Measurements from ENCODE around the gene RECK. TPM values are rescaled to one million over a fixed set of nuclear protein-coding genes. Genes with fewer than 3 reads are reported as not detected.

RECK gene
- polyA plus RNA-seq, 1 experiment, result 112 TPM

DNA sequence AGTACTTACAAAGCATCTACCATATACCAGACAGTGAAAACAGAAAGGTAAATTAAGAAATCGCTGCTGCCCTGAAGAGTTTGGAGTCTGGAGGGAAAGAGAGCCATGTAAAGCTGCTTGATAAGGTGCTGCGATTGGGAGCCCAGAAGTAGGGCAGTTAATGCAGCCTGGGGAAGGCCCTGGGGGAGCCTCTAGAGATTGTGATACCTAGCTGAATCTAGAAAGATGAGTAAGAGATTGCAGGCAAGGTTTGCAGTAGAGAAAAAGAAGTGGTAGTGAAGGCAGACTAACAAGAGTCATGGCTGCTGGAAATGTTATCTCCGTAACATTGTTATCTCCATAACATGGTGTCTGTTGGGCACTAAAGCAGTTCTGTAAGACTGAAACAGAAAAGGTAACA is 75.8 kb downstream of the RECK start:
- no peaks in the 10 kb centered on the region for H3K9me3 ChIP-seq (ENCODE audit: control insufficient read depth, insufficient read depth, low read length)

DNA sequence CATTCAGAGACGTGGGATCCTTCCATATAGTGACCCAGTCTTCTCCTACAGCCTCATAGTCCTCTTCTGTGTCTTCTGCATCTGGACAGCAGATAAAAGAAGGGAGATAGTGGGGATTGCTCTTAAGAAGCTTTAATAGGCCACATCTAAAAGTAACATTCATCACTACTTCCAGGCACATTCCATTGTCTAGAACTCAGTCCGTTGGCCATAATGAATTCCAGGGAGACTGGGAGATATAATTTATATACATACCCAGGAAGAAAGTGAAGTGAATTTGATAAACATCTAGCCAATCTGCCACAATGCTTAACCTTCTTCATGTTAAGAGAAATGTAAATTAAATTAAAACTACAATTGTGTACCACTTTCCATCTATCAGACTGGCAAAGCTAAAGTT is 77.3 kb downstream of the RECK start:
- ChIA-PET CTCF (interaction anchor here (0.7 to 3.0 kb wide), 3 partner anchors 11 to 77 kb away, joined by 3 to 9 read pairs (median 5); partner anchors contain the start of gene CLTA), POLR2A (interaction anchor here (1.0 kb wide), 1 partner anchor 76 kb away, joined by 4 read pairs; the partner anchor contains the start of gene CLTA)
- no peak for DNase-seq (ENCODE audit: low read depth, low spot score)
- no peak overlapping the region for H3K27ac ChIP-seq (ENCODE audit: low read depth, low read length)
- TF ChIP-seq, protein P1, sequence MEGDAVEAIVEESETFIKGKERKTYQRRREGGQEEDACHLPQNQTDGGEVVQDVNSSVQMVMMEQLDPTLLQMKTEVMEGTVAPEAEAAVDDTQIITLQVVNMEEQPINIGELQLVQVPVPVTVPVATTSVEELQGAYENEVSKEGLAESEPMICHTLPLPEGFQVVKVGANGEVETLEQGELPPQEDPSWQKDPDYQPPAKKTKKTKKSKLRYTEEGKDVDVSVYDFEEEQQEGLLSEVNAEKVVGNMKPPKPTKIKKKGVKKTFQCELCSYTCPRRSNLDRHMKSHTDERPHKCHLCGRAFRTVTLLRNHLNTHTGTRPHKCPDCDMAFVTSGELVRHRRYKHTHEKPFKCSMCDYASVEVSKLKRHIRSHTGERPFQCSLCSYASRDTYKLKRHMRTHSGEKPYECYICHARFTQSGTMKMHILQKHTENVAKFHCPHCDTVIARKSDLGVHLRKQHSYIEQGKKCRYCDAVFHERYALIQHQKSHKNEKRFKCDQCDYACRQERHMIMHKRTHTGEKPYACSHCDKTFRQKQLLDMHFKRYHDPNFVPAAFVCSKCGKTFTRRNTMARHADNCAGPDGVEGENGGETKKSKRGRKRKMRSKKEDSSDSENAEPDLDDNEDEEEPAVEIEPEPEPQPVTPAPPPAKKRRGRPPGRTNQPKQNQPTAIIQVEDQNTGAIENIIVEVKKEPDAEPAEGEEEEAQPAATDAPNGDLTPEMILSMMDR (IDR thresholded peaks at IDR 0.05; ENCODE audit: low read depth, low read length), result no peak
- H3K4me3 ChIP-seq (ENCODE audit: low read depth, low read length), result no peak overlapping the region
- no peaks in the 10 kb centered on the region for H3K9me3 ChIP-seq (ENCODE audit: control insufficient read depth, insufficient read depth, low read length)
- no peaks in the 10 kb centered on the region for H3K27me3 ChIP-seq (ENCODE audit: control insufficient read depth, insufficient read depth, low read length)

More for the DNA sequence above, 75.8 kb downstream of the RECK start:
- TF ChIP-seq, protein P1 (IDR thresholded peaks at IDR 0.05; ENCODE audit: low read depth, low read length), result no peak
- no peak overlapping the region for H3K4me3 ChIP-seq (ENCODE audit: low read depth, low read length)
- H3K27ac ChIP-seq (ENCODE audit: low read depth, low read length), result no peak overlapping the region
- H3K27me3 ChIP-seq (ENCODE audit: control insufficient read depth, insufficient read depth, low read length), result no peaks in the 10 kb centered on the region
- CTCF ChIA-PET, result no interaction called here
- no peak for DNase-seq (ENCODE audit: low read depth, low spot score)
- POLR2A ChIA-PET, result interaction anchor here (0.9 kb wide), 1 partner anchor 38 kb away, joined by 3 read pairs; no protein-coding TSS in a partner anchor

DNA sequence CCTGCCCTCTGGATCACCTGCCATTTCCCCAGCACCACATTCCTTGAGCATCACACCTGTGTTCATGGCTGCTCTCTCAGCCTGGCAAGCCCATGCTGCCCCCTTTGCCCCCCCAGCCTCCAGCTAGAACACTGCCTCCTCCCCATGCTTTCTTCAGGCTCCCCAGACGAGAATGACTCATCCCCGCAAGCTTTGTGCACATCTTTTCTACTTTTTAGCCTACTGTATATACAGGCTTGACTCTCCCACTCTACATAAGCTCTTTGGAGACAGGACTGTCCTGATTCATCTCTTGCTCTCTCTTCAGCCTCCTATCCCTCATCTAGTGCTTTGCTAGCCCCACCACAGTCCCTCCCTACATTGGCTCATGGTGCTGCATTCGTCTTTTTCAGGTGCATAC is 79.9 kb downstream of the RECK start:
- no peak for DNase-seq (ENCODE audit: low read depth, low spot score)

DNA sequence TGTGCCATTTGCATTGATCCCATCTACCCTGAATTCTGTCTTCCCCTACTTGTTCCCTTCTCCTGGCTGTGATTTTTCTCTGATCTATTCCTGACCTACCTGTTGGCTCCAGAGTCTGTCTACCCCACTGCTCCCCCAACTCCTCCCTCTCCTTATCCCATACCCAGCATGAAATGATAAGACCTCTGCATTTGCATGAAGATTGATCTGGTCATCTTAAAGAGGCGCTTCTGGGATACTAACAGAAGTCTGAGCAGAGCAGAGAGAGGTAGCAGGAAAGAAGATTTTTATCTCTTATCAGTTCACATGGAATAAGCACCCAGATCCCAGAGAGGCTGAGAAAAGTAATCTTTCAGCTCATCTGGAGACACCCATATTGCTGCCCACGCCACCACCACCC is 81.5 kb downstream of the RECK start:
- CTCF ChIA-PET, result interaction anchor here (0.8 to 1.9 kb wide), 2 partner anchors 16 to 164 kb away, joined by 3 to 4 read pairs; no protein-coding TSS in a partner anchor
- DNase-seq (ENCODE audit: low read depth, low spot score), result no peak
- no peak overlapping the region for H3K4me3 ChIP-seq (ENCODE audit: low read depth, low read length)

More for the DNA sequence above, 79.9 kb downstream of the RECK start:
- Histone ChIP-seq H3K27ac (ENCODE audit: low read depth, low read length) (no peak overlapping the region), H3K27me3 (ENCODE audit: control insufficient read depth, insufficient read depth, low read length) (no peaks in the 10 kb centered on the region), H3K9me3 (ENCODE audit: control insufficient read depth, insufficient read depth, low read length) (no peaks in the 10 kb centered on the region), H3K4me3 (ENCODE audit: low read depth, low read length) (no peak overlapping the region)
- TF ChIP-seq, protein P1 (IDR thresholded peaks at IDR 0.05; ENCODE audit: low read depth, low read length), result no peak
- ChIA-PET POLR2A (interaction anchor here (1.3 kb wide), 1 partner anchor 14 kb away, joined by 3 read pairs; no protein-coding TSS in a partner anchor), CTCF (interaction anchor here (0.6 to 1.9 kb wide), 3 partner anchors 14 to 563 kb away, joined by 3 to 4 read pairs (median 3); no protein-coding TSS in a partner anchor)

DNA sequence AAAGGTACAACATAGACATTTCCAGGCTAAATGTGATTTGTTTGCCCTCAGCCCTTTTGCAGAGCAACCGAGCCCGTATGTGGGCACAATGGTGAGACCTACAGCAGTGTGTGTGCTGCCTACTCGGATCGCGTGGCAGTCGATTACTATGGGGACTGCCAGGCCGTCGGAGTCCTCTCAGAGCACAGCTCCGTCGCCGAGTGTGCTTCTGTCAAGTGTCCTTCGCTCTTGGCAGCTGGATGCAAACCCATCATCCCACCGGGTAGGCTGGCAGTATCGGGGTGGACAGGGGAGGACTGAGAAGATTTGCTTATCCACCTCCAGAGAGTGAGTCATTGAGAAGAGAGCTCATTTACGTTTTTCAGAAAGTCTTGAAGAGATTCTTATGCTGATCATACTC is 82.0 kb downstream of the RECK start:
- POLR2A ChIA-PET, result interaction anchor here (0.6 kb wide), 1 partner anchor 77 kb away, joined by 3 read pairs; no protein-coding TSS in a partner anchor
- no peak for DNase-seq (ENCODE audit: low read depth, low spot score)
- Histone ChIP-seq H3K27ac (ENCODE audit: low read depth, low read length) (no peak overlapping the region), H3K27me3 (ENCODE audit: control insufficient read depth, insufficient read depth, low read length) (no peaks in the 10 kb centered on the region), H3K4me3 (ENCODE audit: low read depth, low read length) (no peak overlapping the region), H3K9me3 (ENCODE audit: control insufficient read depth, insufficient read depth, low read length) (no peaks in the 10 kb centered on the region)
- TF ChIP-seq, protein P1 (IDR thresholded peaks at IDR 0.05; ENCODE audit: low read depth, low read length), result no peak
- CTCF ChIA-PET, result interaction anchor here (0.8 to 1.1 kb wide), 2 partner anchors 48 to 164 kb away, joined by 3 to 4 read pairs; no protein-coding TSS in a partner anchor

More for the DNA sequence above, 81.5 kb downstream of the RECK start:
- POLR2A ChIA-PET, result no interaction called here
- TF ChIP-seq, protein P1 (IDR thresholded peaks at IDR 0.05; ENCODE audit: low read depth, low read length), result no peak
- Histone ChIP-seq H3K27ac (ENCODE audit: low read depth, low read length) (no peak overlapping the region), H3K27me3 (ENCODE audit: control insufficient read depth, insufficient read depth, low read length) (no peaks in the 10 kb centered on the region), H3K9me3 (ENCODE audit: control insufficient read depth, insufficient read depth, low read length) (no peaks in the 10 kb centered on the region)

All from AG04450 (cell line).